GM18951 (cell line): ENCODE measurements around the gene C16orf74.

Experiments
- POLR2A ChIP-seq: IDR thresholded peaks from 4 replicates; pipeline ENCODE4 v1.6.1; 2011; ENCODE audit warnings: mild to moderate bottlenecking; ENCODE audit not compliant: insufficient read length, insufficient read depth; ENCODE audit errors: extremely low read depth
- in situ Hi-C: fragments of 300-500 bp; cut with MboI; formaldehyde crosslinking; loops from one replicate; pipeline ENCODE4 v1.12.0; 2022; ENCODE audit warnings: low sequenced_read_pairs, mixed read lengths, inconsistent platforms; ENCODE audit not compliant: unreplicated experiment

The C16orf74 gene

DNA sequence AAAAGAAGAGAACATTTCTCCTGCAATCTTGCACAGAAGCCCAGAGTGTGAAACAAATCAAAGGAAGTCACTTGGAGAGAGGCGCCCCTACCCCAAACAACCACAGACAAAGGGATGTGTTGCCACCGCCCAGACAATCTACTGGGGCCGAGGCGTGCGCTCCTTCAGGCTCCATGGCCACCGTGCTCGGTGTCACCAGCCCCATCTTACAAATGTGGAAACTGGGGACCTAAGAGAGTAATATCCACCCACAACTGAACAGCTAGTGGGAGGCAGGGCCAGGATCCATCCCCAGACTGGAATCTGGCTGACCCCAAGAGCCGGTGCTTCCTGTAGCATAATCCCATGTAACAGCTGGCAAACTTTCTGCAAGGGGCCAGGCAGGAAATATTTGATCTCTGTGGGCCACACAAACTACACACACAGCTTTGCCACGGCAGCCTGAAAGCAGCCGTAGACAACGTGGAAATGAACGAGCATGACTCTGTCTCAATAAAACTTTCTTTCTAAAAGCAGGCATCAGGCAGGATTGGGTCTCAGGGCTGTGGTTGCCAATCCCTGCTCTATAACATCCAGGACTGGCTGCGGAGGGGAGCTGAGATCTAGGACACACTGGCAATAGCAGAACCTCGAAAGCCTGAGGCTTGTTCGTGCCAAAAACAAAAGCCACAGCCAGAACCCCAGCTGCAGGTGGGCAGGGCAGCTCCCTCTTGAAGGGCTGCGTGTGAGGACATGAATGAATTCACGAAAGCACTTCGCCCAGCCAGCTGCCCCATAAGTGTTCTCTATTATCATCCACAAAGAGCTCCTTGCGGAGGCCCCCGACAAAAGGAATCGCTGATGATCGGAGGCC is 35.5 kb downstream of the C16orf74 start:
- in situ Hi-C loops, result no loop called here
- TF ChIP-seq POLR2A, result no peak

DNA sequence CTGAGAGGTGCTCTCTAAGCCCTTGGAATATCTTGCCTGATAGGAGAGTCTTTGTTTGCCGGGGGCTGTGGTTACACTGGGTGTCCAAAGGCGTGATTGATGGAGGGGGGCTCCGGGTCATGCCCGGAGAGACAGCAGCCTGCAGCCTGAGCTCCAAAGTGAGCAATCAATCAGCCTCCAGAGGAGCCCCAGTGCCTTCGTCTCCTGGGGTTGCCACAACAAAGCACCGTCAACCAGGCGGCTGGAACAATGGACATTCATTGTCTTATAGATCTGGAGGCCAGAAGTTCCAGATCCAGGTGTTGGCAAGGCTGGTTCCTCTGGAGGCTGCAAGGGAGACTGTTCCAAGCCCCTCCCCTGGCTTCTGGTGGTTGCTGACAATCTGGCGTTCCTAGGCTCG is 38.1 kb downstream of the C16orf74 start:
- no peak for TF ChIP-seq POLR2A
- in situ Hi-C loops, result no loop called here

GRCh38 chr16:85711982-85712587 is 38.8 kb downstream of the C16orf74 start:
- TF ChIP-seq POLR2A, result no peak
- in situ Hi-C loops, result no loop called here

GRCh38 chr16:85710732-85711131 is 40.2 kb downstream of the C16orf74 start:
- no peak for TF ChIP-seq POLR2A
- in situ Hi-C loops, result no loop called here

- in situ Hi-C loops, result no loop called here
- TF ChIP-seq POLR2A, result no peak
These were observed 40.9 kb downstream of the C16orf74 start for GRCh38 chr16:85709766-85710585.

- in situ Hi-C loops, result no loop called here
- no peak for TF ChIP-seq POLR2A
These were observed 42.6 kb downstream of the C16orf74 start for GRCh38 chr16:85708338-85708737.

DNA sequence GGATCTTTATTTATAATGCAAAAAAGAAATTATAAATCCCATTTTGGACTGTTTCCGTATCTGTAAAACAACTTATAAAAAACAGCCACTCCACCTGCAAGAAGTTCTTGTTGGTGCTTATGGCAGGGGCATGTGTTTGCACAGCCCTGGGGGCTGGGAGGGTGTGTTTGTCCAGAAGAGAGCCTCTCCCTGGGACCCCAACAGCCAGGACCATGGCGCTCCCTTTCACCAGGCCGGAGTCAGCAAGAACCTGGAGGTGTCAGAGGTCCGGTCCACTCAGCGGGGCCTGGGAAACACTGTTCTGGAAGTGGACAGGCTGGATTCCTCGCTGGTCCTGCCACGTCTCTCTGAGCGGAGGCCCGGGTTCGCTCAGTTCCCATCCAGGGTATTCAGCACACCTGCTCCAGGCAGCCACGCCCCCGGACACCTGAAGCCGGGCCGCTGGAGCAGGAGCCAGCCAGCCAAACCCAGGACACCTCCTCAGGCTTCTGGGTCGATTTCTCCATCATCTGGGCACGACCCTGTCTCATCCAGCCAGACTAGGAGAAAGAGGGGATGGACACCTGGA is 43.3 kb downstream of the C16orf74 start:
- TF ChIP-seq POLR2A, result no peak
- in situ Hi-C loops, result no loop called here

DNA sequence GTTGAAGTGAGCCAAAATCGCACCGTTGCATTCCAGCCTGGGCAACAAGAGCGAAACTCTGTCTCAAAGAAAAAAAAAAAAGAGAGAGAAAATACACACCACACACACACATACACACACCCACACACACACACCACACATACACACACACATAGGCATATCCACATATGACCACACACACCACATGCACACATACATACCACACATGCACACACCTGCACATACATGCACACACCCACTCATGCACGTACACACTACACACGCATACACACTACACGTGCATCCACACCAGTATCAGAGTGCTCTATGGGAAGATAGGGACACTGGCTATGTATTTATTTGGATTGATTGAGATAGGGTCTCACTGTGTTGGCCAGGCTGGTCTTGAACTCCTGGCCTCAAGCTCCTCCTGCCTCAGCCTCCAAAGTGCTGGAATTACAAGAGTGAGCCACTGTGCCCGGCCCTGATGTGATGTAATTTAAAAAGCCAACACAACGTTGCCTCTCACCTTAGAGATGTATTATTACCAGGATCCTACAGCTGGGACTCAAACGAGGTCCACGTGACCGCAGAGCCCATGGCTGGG is 44.4 kb downstream of the C16orf74 start:
- no peak for TF ChIP-seq POLR2A
- in situ Hi-C loops, result no loop called here

GRCh38 chr16:85704900-85705846 is 45.7 kb downstream of the C16orf74 start:
- TF ChIP-seq POLR2A, result no peak
- in situ Hi-C loops, result no loop called here

GRCh38 chr16:85704011-85704410 is 46.9 kb downstream of the C16orf74 start:
- TF ChIP-seq POLR2A, result no peak
- in situ Hi-C loops, result no loop called here

DNA sequence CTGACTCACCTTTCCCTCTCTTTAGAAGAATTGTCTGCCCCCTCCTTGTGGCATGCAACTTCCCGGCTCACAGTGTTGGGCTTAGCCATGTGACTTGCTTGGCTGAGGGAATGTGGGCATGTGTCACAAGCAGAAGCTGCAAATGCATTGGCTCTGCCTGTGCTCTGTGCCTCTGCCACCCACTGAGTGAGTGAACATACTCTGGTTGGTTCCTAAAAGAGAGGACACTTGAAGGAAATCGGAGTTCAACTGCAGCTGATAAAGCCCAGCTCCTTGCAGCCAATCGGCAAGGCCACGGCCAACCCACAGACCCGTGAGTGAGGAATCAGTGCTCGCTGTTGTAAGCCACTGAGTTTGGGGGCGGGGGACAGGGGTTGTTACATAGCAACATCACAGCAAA is 51.3 kb downstream of the C16orf74 start:
- in situ Hi-C loops, result no loop called here
- TF ChIP-seq POLR2A, result no peak
